ENCODE results near the gene METTL8.
"Not testable (repeated sequence)": the region's sequence is repeated elsewhere in the genome, so short reads cannot be mapped to it uniquely, and the experiment has no call there.

Gene METTL8

GRCh38 chr2:171391532-171391931 lies 42.3 kb downstream of the METTL8 start:
- no peak overlapping the region for H3K4me3 ChIP-seq (ENCODE audit: low read depth, low read length)
- DNase-seq (ENCODE audit: low read depth, low spot score) = no peak
- TF ChIP-seq CTCF (IDR thresholded peaks at IDR 0.05; ENCODE audit: low read depth, low read length) = no peak
- in situ Hi-C loops (cut with HindIII; ENCODE audit: low sequenced_read_pairs) = no loop called here

GRCh38 chr2:171390941-171391516 lies 42.8 kb downstream of the METTL8 start:
- in situ Hi-C loops (cut with HindIII; ENCODE audit: low sequenced_read_pairs) = no loop called here
- DNase-seq (ENCODE audit: low read depth, low spot score) = peak; percentile 87
- no peak for TF ChIP-seq CTCF (IDR thresholded peaks at IDR 0.05; ENCODE audit: low read depth, low read length)
- no peak overlapping the region for H3K4me3 ChIP-seq (ENCODE audit: low read depth, low read length)

GRCh38 chr2:171389780-171390179 lies 44.0 kb downstream of the METTL8 start:
- no peak for TF ChIP-seq CTCF (IDR thresholded peaks at IDR 0.05; ENCODE audit: low read depth, low read length)
- DNase-seq (ENCODE audit: low read depth, low spot score) = no peak
- H3K4me3 ChIP-seq (ENCODE audit: low read depth, low read length) = no peak overlapping the region
- in situ Hi-C loops (cut with HindIII; ENCODE audit: low sequenced_read_pairs) = no loop called here

- DNase-seq (ENCODE audit: low read depth, low spot score) = no peak
- no peak overlapping the region for H3K4me3 ChIP-seq (ENCODE audit: low read depth, low read length)
- no peak for TF ChIP-seq CTCF (IDR thresholded peaks at IDR 0.05; ENCODE audit: low read depth, low read length)
- in situ Hi-C loops (cut with HindIII; ENCODE audit: low sequenced_read_pairs) = no loop called here
Observed at GRCh38 chr2:171389325-171389724, 44.5 kb downstream of the METTL8 start.

GRCh38 chr2:171387052-171387451 lies 46.7 kb downstream of the METTL8 start:
- no peak for TF ChIP-seq CTCF (IDR thresholded peaks at IDR 0.05; ENCODE audit: low read depth, low read length)
- in situ Hi-C loops (cut with HindIII; ENCODE audit: low sequenced_read_pairs) = no loop called here
- no peak overlapping the region for H3K4me3 ChIP-seq (ENCODE audit: low read depth, low read length)
- DNase-seq (ENCODE audit: low read depth, low spot score) = no peak

GRCh38 chr2:171386627-171387026 lies 47.2 kb downstream of the METTL8 start:
- no peak overlapping the region for H3K4me3 ChIP-seq (ENCODE audit: low read depth, low read length)
- TF ChIP-seq CTCF (IDR thresholded peaks at IDR 0.05; ENCODE audit: low read depth, low read length) = no peak
- in situ Hi-C loops (cut with HindIII; ENCODE audit: low sequenced_read_pairs) = no loop called here
- DNase-seq (ENCODE audit: low read depth, low spot score) = no peak

GRCh38 chr2:171383134-171383533 lies 50.7 kb downstream of the METTL8 start:
- peak; percentile 41 for DNase-seq (ENCODE audit: low read depth, low spot score)
- no peak overlapping the region for H3K4me3 ChIP-seq (ENCODE audit: low read depth, low read length)
- in situ Hi-C loops (cut with HindIII; ENCODE audit: low sequenced_read_pairs) = no loop called here
- TF ChIP-seq CTCF (IDR thresholded peaks at IDR 0.05; ENCODE audit: low read depth, low read length) = no peak

GRCh38 chr2:171382175-171382574 lies 51.6 kb downstream of the METTL8 start:
- in situ Hi-C loops (cut with HindIII; ENCODE audit: low sequenced_read_pairs) = not testable (repeated sequence)

GRCh38 chr2:171377852-171378251 lies 55.9 kb downstream of the METTL8 start:
- DNase-seq (ENCODE audit: low read depth, low spot score); in situ Hi-C loops (cut with HindIII; ENCODE audit: low sequenced_read_pairs); H3K4me3 ChIP-seq (ENCODE audit: low read depth, low read length): not testable (repeated sequence)

More at GRCh38 chr2:171382175-171382574, 51.6 kb downstream of the METTL8 start:
- H3K4me3 ChIP-seq (ENCODE audit: low read depth, low read length); DNase-seq (ENCODE audit: low read depth, low spot score): not testable (repeated sequence)
